Hematopoietic multipotent progenitor cell treated with erythropoietin and hydrocortisone succinate and interleukin-3 and kit ligand, for 4 days (in vitro differentiated cells): ENCODE measurements around the gene PDE11A.
"Not testable (repeated sequence)": the region's sequence is repeated elsewhere in the genome, so short reads cannot be mapped to it uniquely, and the experiment has no call there.

Experiments
- DNase-seq: peaks from one replicate; pipeline ENCODE4 v3.0.0-alpha.2; 2015

Gene PDE11A

DNA sequence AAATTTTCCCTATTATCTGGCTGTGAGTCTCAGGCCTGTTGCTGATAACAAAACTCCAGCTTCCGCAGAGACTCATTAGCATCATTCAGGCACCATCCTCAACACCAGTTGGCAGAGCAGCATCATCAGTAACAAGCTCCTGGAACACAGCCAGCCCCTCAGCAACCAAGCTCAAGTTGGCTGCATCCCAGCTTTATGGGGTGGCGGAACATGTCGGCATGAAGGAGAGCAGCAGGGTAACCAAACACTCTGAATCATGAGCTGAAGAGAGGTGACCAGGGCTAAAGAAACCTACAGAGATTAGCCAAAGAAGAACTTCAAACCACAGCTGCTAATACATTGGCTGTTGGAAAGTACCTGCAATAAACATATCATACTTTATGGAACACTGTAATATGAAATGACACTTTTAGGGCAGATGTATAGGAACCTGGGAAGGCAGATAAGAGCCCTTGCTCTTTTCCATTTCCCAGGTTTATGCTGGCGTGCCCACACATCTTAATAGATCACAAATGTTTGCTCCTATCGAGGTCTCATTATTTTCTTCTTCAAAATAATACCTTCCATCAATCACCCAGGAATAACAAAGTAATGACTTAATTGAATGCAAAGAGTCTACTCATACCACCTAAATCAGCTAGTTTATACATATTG is 63.8 kb downstream of the PDE11A start:
- DNase-seq: peak; percentile 13

DNA sequence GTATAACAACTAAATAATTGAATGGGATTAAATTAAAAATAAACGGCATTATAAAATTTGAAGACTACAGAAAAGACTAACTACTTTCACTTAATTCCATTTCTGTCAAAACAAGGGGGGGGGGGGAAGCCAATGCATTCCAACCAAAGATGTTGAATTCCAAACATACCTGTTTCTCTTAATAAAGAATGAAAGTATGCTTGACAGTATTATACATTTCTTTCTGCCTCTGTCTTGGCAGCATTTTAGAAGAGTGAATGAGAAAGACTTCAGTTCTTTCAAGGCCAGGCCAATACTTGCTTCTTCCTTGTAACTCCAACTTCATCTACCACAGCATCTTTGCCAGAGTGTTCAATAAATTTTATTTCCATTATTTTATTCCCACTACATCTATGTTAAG is 65.9 kb downstream of the PDE11A start:
- DNase-seq: no peak

GRCh38 chr2:178005756-178006155 is 66.8 kb downstream of the PDE11A start:
- DNase-seq: no peak

DNA sequence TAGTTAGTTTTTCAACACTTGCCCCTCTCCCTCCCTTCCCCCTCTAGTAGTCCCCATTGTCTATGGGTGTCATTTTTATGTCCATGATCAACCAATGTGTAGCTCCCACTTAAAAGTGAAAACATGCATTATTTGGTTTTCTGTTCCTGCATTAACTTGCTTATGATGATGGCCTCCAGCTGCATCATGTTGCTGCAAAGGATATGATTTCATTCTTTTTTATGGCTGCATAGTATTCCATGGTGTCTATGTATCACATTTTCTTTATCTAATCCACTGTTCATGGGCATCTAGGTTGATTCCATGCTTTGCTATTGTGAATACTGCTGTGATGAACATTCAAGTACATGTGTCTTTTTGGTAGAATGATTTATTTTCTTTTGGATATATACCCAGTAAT is 70.5 kb downstream of the PDE11A start:
- DNase-seq: no peak

DNA sequence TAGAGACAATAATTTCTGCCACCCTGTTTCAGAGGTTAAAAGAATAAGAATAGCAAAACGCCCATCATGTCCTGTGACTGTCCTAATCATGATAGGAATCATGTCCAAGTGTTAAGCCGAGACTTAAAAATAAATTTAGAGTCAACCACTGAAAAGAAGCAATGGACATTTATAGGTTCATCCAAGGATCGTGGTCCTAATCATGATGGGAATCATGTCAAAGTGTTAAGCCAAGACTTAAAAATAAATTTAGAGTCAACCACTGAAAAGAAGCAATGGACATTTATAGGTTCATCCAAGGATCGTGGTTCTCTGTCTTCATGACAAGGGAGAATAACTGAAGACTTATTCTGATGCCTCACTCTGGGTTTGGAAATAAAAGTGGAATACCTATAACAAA is 73.6 kb downstream of the PDE11A start:
- no peak for DNase-seq

- no peak for DNase-seq
These were observed 74.6 kb downstream of the PDE11A start for GRCh38 chr2:177998006-177998405.

DNA sequence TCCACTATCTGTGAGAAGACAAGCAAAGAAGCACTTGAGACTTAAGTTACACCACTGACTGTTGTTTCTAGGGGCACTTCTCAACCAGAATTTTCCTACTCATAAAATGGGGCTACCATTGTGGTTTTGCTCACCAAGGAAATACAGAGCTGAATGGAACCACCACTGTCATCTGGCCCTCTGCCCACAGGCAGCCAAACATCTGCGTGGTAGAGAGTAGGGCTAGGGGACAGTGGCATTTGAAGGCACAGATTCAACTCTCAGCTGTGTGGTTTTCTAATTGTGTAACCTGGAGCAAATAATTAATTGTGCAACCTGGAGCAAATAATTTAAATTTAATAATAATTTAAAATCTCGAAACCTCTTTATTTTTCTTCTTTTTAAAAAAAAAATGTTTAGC is 79.6 kb downstream of the PDE11A start:
- peak; percentile 1 for DNase-seq

DNA sequence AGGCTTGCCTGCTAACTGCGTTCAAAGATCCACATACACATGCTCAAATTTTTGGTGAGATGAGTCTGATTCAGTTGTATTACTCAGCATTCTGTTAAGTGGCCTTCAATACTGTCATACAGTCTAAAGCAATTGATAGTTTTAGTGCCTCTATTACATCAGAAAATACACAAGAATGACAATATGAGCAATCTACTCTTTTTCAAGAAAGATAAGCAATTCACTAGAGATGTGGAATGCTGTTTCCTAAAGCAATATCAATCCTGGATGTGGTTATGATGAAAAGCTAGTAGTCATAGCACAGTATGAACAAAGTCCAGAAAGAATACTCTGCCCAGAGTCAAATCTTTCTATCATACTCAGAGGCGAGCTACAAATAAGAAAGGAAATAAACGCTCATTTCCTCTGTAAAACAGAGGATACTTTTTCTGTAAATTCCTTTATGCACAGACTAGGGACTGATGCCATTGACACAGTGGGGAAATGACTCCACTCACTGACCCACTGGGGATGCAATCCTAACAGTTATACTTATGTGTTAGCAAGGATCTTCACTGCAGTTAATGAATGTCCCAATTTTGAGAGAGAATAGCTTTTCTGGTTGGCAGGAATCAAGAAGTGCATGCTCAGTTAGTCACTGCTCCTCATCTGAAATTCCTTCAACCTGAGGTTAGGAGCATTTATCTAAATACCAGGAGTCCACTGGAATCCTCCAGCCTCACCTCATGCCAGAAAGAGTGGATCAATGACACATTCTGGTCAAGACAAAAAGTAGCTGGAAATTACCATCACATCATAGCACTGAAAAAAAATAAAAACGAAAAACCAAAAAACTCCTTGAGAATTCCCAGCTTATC is 83.3 kb downstream of the PDE11A start:
- no peak for DNase-seq

GRCh38 chr2:177984749-177985148 is 87.8 kb downstream of the PDE11A start:
- DNase-seq: peak; percentile 32

DNA sequence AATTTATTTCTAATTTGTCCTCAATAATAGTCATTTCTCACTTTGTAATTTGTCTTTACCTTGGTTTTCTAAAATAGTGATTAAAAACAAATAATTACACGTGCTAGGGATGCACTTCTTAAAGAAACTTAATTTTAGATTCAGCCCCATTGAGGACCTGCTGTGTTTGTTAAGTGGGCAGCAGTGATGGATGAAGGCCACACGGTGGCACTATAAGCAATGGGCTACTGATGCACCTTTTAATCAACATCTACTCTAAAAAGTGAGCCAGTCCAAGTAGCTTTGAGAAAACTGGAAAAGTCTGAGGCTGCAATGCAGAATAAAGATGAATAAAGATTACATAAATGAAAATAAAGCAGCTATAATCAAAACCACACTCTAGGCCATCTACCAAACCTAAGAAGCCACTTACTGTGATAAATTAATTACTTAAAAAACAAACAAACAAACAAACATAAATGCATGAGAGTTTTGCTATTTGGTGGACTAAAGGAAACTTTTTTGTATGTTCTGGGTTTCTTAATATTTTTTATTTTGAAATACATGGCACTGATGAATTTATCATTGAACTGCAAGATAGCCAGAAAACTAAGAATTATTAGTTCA is 89.3 kb downstream of the PDE11A start:
- peak; percentile 76 for DNase-seq

GRCh38 chr2:177972782-177973181 is 99.8 kb downstream of the PDE11A start:
- no peak for DNase-seq

- no peak for DNase-seq
These were observed 100.5 kb downstream of the PDE11A start for GRCh38 chr2:177972123-177972522.

GRCh38 chr2:177970670-177971454 is 101.7 kb downstream of the PDE11A start:
- DNase-seq: no peak

DNA sequence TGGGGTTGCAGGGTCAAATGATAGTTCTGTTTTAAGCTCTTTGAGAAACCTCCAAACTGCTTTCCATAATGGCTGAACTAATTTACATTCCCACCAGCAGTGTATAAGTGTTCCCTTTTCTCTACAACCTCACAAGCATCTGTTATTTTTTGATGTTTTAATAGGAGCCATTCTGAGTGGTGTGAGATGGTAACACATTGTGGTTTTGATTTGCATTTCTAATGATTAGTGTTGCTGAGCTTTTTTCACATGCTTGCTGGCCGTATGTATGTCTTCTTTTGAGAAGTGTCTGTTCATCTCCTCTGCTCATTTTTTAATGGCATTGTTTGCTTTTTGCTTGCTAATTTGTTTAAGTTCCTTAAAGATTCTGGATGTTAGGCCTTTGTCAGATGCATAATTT is 107.7 kb downstream of the PDE11A start:
- DNase-seq: no peak

GRCh38 chr2:177952151-177952550 is 120.4 kb downstream of the PDE11A start:
- no peak for DNase-seq

DNA sequence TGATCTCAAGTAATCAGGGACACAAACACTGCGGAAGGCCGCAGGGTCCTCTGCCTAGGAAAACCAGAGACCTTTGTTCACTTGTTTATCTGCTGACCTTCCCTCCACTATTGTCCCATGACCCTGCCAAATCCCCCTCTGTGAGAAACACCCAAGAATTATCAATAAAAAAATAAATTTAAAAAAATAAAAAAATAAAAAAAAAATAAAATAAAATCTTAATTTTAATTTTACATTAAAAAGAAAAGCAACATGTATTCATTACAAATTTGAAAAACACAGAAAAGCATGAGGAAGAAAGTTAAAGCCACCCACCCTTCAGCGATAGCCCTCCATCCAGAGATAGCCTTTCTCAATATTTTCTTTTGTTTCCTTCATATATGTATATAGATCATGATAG is 125.0 kb downstream of the PDE11A start:
- DNase-seq: not testable (repeated sequence)

GRCh38 chr2:177944530-177944929 is 128.0 kb downstream of the PDE11A start:
- DNase-seq: not testable (repeated sequence)

GRCh38 chr2:177942731-177943130 is 129.8 kb downstream of the PDE11A start:
- DNase-seq: no peak

- no peak for DNase-seq
These were observed 133.4 kb downstream of the PDE11A start for GRCh38 chr2:177939211-177939610.

GRCh38 chr2:177930916-177931315 is 141.7 kb downstream of the PDE11A start:
- no peak for DNase-seq

- no peak for DNase-seq
These were observed 142.7 kb downstream of the PDE11A start for GRCh38 chr2:177929662-177930522.

- DNase-seq: no peak
These were observed 149.3 kb downstream of the PDE11A start for GRCh38 chr2:177923323-177923722.
